Calu3 (cell line): ENCODE data around the gene PBX4. TPM values are rescaled to one million over a fixed set of nuclear protein-coding genes. Genes with fewer than 3 reads are reported as not detected.

ENCODE experiments used
- BruUV-seq: library from RNA; stranded (reverse); fragments of 400-500 nt; replicated peaks from 2 replicates; lab custom pipeline; 2021; lab: Mats Ljungman, UMichigan
- CTCF ChIA-PET: fragments of 300-600 bp; sonication (Branson Sonifier 250); formaldehyde crosslinking; loops from one replicate; lab custom pipeline; 2022; ENCODE audit warnings: antibody characterized with exemption; lab: Charles Lee
- DNase-seq: peaks from one replicate; pipeline ENCODE4 v3.0.0; 2022
- H3K27ac Mint-ChIP-seq: one replicate; pipeline ENCODE4 v1.8.0; 2022; ENCODE audit warnings: mixed read lengths; ENCODE audit not compliant: unreplicated experiment
- H3K27me3 Mint-ChIP-seq: one replicate; pipeline ENCODE4 v1.8.0; 2022; ENCODE audit warnings: mixed read lengths; ENCODE audit not compliant: unreplicated experiment
- H3K36me3 Mint-ChIP-seq: one replicate; pipeline ENCODE4 v1.8.0; 2022; ENCODE audit warnings: mild to moderate bottlenecking, moderate library complexity, mixed read lengths; ENCODE audit not compliant: insufficient read depth, unreplicated experiment
- H3K4me1 Mint-ChIP-seq: one replicate; pipeline ENCODE4 v1.8.0; 2022; ENCODE audit warnings: mild to moderate bottlenecking, low read depth, mixed read lengths; ENCODE audit not compliant: unreplicated experiment
- H3K4me3 Mint-ChIP-seq: one replicate; pipeline ENCODE4 v1.8.0; 2022; ENCODE audit warnings: mild to moderate bottlenecking, low read depth, moderate library complexity, mixed read lengths; ENCODE audit not compliant: unreplicated experiment
- H3K9me3 Mint-ChIP-seq: one replicate; pipeline ENCODE4 v1.8.0; 2022; ENCODE audit warnings: low read depth, mixed read lengths; ENCODE audit not compliant: unreplicated experiment
- intact Hi-C: fragments of 100-400 bp; cut with micrococcal nuclease; formaldehyde crosslinking; loops from one replicate; pipeline ENCODE4 v1.10.0; 2022; ENCODE audit not compliant: unreplicated experiment
- total RNA-seq: library from RNA; stranded (reverse); gene quantifications from 2 replicates; pipeline ENCODE4 v1.2.3, GENCODE V29; 2022
- TF ChIP-seq, protein P1 (sequence below): fragments of 200-600 bp; IDR thresholded peaks from one replicate; pipeline ENCODE4 v1.8.0; 2022; ENCODE audit warnings: antibody characterized with exemption; ENCODE audit not compliant: unreplicated experiment

PBX4 gene
- total RNA-seq, 1 experiment from 2014 or later = 6.0 TPM

DNA sequence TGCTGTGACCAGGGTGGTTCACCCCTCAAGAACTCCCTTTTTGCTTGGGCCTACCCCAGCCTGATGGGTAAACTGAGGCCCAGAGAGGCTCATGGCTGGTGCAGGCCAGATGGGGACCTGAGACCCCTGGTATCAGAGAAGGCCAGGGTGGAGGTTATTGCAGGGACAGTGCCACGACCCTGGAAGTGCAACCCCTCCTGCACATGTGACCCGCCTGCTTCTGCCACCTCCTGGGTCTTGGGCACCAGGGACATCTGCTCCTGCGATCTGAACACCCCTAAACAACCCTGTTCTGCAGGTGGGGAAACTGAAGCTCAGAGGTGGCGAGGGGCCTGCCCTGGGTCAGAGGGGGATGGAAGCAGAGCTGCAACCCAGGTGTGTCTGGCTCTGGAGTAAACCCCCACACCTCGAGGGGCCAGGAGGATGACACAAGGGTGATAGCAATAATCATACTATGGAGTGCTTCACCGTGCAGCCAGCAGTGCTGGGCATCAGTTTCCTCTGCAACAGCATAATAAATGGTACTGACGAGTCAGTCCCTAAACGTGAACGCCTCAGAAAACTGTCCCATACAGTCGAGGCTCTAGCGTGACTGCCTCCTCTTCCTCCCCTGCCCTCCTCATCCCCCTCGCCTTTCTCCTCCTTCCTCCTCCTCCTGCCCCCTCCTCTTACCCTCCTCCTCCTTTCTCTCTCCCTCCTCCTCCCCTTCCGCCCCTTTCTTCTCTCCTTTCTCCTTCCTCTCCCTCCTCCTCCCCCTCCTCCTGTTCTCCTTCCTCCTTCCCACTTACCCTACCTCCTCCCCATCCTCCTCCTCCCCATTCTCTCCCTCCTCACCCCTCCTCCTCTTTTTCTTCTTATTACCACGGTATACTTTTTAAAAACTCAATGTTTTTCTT, 85.4 kb downstream of the PBX4 start:
- Mint-ChIP-seq H3K36me3 (peaks cover 31% of the 10 kb centered on the region), H3K4me1 (peaks cover 10% of the 10 kb centered on the region), H3K27ac (no peak overlapping the region), H3K4me3 (no peak overlapping the region), H3K9me3 (peaks cover 5% of the 10 kb centered on the region), H3K27me3 (no peaks in the 10 kb centered on the region)
- no peak for DNase-seq
- CTCF ChIA-PET = interaction anchor here (0.7 to 1.6 kb wide), 4 partner anchors 21 to 371 kb away, joined by 3 to 7 read pairs (median 4); partner anchors contain the start of genes GATAD2A and GMIP
- intact Hi-C loops = loop anchor here (1.0 to 10.0 kb wide), 2 partner anchors 111 to 422 kb away; no protein-coding TSS in a partner anchor
- TF ChIP-seq, protein P1, sequence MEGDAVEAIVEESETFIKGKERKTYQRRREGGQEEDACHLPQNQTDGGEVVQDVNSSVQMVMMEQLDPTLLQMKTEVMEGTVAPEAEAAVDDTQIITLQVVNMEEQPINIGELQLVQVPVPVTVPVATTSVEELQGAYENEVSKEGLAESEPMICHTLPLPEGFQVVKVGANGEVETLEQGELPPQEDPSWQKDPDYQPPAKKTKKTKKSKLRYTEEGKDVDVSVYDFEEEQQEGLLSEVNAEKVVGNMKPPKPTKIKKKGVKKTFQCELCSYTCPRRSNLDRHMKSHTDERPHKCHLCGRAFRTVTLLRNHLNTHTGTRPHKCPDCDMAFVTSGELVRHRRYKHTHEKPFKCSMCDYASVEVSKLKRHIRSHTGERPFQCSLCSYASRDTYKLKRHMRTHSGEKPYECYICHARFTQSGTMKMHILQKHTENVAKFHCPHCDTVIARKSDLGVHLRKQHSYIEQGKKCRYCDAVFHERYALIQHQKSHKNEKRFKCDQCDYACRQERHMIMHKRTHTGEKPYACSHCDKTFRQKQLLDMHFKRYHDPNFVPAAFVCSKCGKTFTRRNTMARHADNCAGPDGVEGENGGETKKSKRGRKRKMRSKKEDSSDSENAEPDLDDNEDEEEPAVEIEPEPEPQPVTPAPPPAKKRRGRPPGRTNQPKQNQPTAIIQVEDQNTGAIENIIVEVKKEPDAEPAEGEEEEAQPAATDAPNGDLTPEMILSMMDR = no peak
- BruUV-seq = no TSS peak

- Mint-ChIP-seq H3K4me1 (peaks cover 10% of the 10 kb centered on the region), H3K27ac (peak overlapping the region; percentile 62), H3K9me3 (peaks cover 5% of the 10 kb centered on the region), H3K27me3 (no peaks in the 10 kb centered on the region), H3K36me3 (peaks cover 26% of the 10 kb centered on the region), H3K4me3 (no peak overlapping the region)
- intact Hi-C loops = loop anchor here (1.0 to 10.0 kb wide), 2 partner anchors 112 to 423 kb away; no protein-coding TSS in a partner anchor
- TF ChIP-seq, protein P1 = peak; percentile 87
- peak; percentile 79 for DNase-seq
- CTCF ChIA-PET = interaction anchor here (0.8 to 1.6 kb wide), 4 partner anchors 17 to 127 kb away, joined by 3 to 7 read pairs (median 4); partner anchors contain the start of genes GATAD2A and GMIP
- no TSS peak for BruUV-seq
Measured at GRCh38 chr19:19531951-19532805, 86.3 kb downstream of the PBX4 start.

GRCh38 chr19:19530889-19531288, 87.6 kb downstream of the PBX4 start:
- TF ChIP-seq, protein P1 = no peak
- intact Hi-C loops = loop anchor here (10.0 kb wide), 1 partner anchor 424 kb away; no protein-coding TSS in a partner anchor
- CTCF ChIA-PET = interaction anchor here (0.6 kb wide), 1 partner anchor 1459 kb away, joined by 8 read pairs; no protein-coding TSS in a partner anchor
- H3K4me3 Mint-ChIP-seq = no peak overlapping the region
- H3K27ac Mint-ChIP-seq = peak overlapping the region; percentile 63
- no TSS peak for BruUV-seq
- H3K4me1 Mint-ChIP-seq = peaks cover 10% of the 10 kb centered on the region
- H3K36me3 Mint-ChIP-seq = peaks cover 21% of the 10 kb centered on the region
- no peaks in the 10 kb centered on the region for H3K27me3 Mint-ChIP-seq
- peaks cover 5% of the 10 kb centered on the region for H3K9me3 Mint-ChIP-seq
- no peak for DNase-seq

DNA sequence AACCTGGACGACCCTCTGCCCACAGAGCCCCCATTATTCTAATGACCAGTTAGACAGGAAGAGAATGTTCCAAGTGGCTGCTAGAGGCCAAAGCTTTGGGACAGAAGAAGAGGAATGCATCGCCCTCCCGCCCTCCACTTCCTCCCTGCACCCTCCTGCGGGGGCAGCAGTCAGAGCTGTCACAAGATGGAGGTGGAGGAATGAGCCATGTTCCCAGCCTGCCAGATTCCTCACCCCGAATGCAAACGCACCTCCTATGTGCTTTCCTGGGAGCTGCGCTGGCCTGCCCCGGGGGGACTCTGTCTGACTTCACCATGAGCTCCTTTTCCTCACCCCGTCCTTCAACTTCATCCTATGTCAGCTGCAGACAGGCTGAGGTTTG, 88.1 kb downstream of the PBX4 start:
- TF ChIP-seq, protein P1 = no peak
- Mint-ChIP-seq H3K4me3 (no peak overlapping the region), H3K36me3 (peaks cover 20% of the 10 kb centered on the region), H3K27me3 (no peaks in the 10 kb centered on the region), H3K27ac (peak overlapping the region; percentile 63), H3K9me3 (peaks cover 5% of the 10 kb centered on the region), H3K4me1 (peaks cover 10% of the 10 kb centered on the region)
- CTCF ChIA-PET = no interaction called here
- intact Hi-C loops = loop anchor here (10.0 kb wide), 1 partner anchor 424 kb away; no protein-coding TSS in a partner anchor
- BruUV-seq = no TSS peak
- DNase-seq = no peak
